ENCODE measurements around the gene LDLRAD3. TPM values are rescaled to one million over a fixed set of nuclear protein-coding genes. Genes with fewer than 3 reads are reported as not detected.

The LDLRAD3 gene
- polyA plus RNA-seq, 1 donor, result 24.6 TPM

- no peak for DNase-seq
Observed at GRCh38 chr11:36271794-36272407, 328.0 kb downstream of the LDLRAD3 start.

- DNase-seq, result no peak
Observed at GRCh38 chr11:36273110-36273509, 329.2 kb downstream of the LDLRAD3 start.

DNA sequence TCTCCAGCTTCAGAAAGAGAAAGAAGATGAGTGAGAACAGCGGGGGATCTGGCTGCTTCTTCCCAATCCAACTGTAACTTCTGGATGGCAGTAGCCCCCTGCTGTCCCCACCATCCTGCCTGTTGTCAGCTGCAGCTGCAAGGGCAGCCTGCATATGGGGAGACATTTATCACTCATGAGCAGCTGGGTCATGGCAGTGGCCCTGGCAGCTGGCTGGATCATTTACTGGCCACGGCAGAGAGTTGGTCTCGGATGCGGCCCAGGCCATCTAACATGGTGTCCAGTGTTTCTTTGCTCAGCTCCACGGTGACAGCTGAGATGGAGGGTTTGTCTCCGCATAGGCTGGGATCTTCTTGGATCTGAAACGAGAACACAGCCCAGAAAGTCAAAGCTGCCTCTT is 330.6 kb downstream of the LDLRAD3 start:
- no peak for DNase-seq

GRCh38 chr11:36278531-36279282 is 334.8 kb downstream of the LDLRAD3 start:
- no peak for DNase-seq

DNA sequence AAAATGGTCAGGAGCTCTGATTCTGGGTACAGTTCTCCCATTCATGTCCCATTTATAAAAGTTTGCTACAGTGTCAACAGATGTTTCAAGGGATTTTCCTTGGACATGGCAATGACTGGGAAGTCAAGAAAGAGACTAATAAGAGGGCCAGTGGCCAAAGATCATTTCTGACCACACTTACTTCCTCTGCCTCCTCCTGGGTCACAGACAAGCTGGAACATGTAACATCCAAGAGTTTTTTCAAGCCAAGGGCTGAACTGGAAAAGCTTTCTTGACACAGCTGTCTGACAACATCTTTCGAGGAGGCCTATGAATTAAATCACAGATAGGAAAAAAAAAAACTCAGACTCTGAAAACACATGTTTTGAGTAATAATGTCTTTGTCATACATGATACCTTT is 336.7 kb downstream of the LDLRAD3 start:
- no peak for DNase-seq
